CD4-positive, CD25-positive, alpha-beta regulatory T cell (primary cell): ENCODE data around the gene PLEKHA4. TPM values are rescaled to one million over a fixed set of nuclear protein-coding genes. Genes with fewer than 3 reads are reported as not detected.

Experiments
- ATAC-seq, 2 donors: fragments of 150-1000 bp; cut with Tn5 transposase; one replicate each; pipeline ENCODE4 v1.10.0; 2021; ENCODE audit warnings: low read depth in 2 of 2, moderate number of reproducible peaks in 2 of 2, moderate library complexity in 1 of 2
- DNase-seq, 3 donors: peaks; one replicate each; pipeline versions ENCODE4 v3.0.0 to v3.0.0-alpha.2; 2012 to 2022; ENCODE audit warnings: mixed read lengths in 1 of 3
- H3K27ac ChIP-seq: one replicate; pipeline ENCODE4 v1.7.0; 2013; ENCODE audit warnings: mild to moderate bottlenecking, low read length; ENCODE audit not compliant: insufficient read depth, poor library complexity, severe bottlenecking
- H3K27me3 ChIP-seq: one replicate; pipeline ENCODE4 v1.7.0; 2013; ENCODE audit warnings: low read length; ENCODE audit not compliant: control insufficient read depth, insufficient read depth
- H3K36me3 ChIP-seq: one replicate; pipeline ENCODE4 v1.7.0; 2013; ENCODE audit warnings: mild to moderate bottlenecking, low read length, moderate library complexity; ENCODE audit not compliant: control insufficient read depth, insufficient read depth
- H3K4me1 ChIP-seq: 2 replicates; pipeline ENCODE4 v1.7.0; 2013; ENCODE audit warnings: mild to moderate bottlenecking, low read length; ENCODE audit not compliant: insufficient read depth, control insufficient read depth, poor library complexity, severe bottlenecking
- H3K4me3 ChIP-seq: one replicate; pipeline ENCODE4 v1.7.0; 2013; ENCODE audit warnings: low read depth, mild to moderate bottlenecking, low read length, moderate library complexity
- H3K9me3 ChIP-seq, 2 experiments: 1 replicate in 1 of 2; 2 replicates in 1 of 2; pipeline ENCODE4 v1.7.0; 2013; ENCODE audit warnings: low read length in 2 of 2, mild to moderate bottlenecking in 1 of 2, moderate library complexity in 1 of 2; ENCODE audit not compliant: control insufficient read depth in 2 of 2
- H3K27ac Mint-ChIP-seq, 3 donors: one replicate each; pipeline ENCODE4 v1.8.0; 2020 to 2022; ENCODE audit warnings: mild to moderate bottlenecking in 3 of 3, mixed read lengths in 3 of 3, moderate library complexity in 2 of 3
- H3K27me3 Mint-ChIP-seq: one replicate; pipeline ENCODE4 v1.8.0; 2022; ENCODE audit warnings: mild to moderate bottlenecking, mixed read lengths
- H3K36me3 Mint-ChIP-seq: one replicate; pipeline ENCODE4 v1.8.0; 2020; ENCODE audit warnings: mixed read lengths
- H3K4me1 Mint-ChIP-seq, 4 donors: one replicate each; pipeline ENCODE4 v1.8.0; 2020 to 2022; ENCODE audit warnings: mixed read lengths in 4 of 4, mild to moderate bottlenecking in 1 of 4
- H3K4me3 Mint-ChIP-seq, 4 donors: one replicate each; pipeline ENCODE4 v1.8.0; 2020 to 2022; ENCODE audit warnings: mild to moderate bottlenecking in 4 of 4, mixed read lengths in 4 of 4, moderate library complexity in 3 of 4
- H3K9me3 Mint-ChIP-seq, 7 donors: one replicate each; pipeline ENCODE4 v1.8.0; 2020 to 2022; ENCODE audit warnings: mixed read lengths in 7 of 7, mild to moderate bottlenecking in 3 of 7, moderate library complexity in 2 of 7
- polyA plus RNA-seq, 4 donors: library from polyadenylated mRNA; unstranded; fragments of 300-500 nt; fragmentation: Illumina TruSeq; gene quantifications; one replicate each; pipeline ENCODE4 v1.2.3, GENCODE V29; 2021
- total RNA-seq: library from RNA; stranded (reverse); gene quantifications from one replicate; pipeline ENCODE4 v1.2.3, GENCODE V29; 2022

Gene PLEKHA4
- total and polyA plus RNA-seq, 5 donors from 2014 or later = 0.84 to 4.6 (median 1.8) TPM

GRCh38 chr19:48807590-48808308 is 60.7 kb downstream of the PLEKHA4 start:
- H3K27me3 ChIP-seq = no peaks in the 10 kb centered on the region
- no peaks in the 10 kb centered on the region for H3K9me3 ChIP-seq
- no peak overlapping the region for H3K4me3 ChIP-seq
- Mint-ChIP-seq H3K9me3 (peaks cover 0 to 1% (median 0%) of the 10 kb centered on the region in 7 donors), H3K4me3 (peak overlapping the region in 3 of 4 donors; percentile 15 to 84 (median 70)), H3K27ac (peak overlapping the region in 1 of 3 donors; percentile 2), H3K27me3 (no peaks in the 10 kb centered on the region), H3K36me3 (no peaks in the 10 kb centered on the region), H3K4me1 (peaks cover 0 to 42% (median 24%) of the 10 kb centered on the region in 4 donors)
- ATAC-seq (no peak), DNase-seq (no peak)
- H3K27ac ChIP-seq = no peak overlapping the region
- H3K36me3 ChIP-seq = no peaks in the 10 kb centered on the region
- H3K4me1 ChIP-seq = peaks cover 29% of the 10 kb centered on the region

DNA sequence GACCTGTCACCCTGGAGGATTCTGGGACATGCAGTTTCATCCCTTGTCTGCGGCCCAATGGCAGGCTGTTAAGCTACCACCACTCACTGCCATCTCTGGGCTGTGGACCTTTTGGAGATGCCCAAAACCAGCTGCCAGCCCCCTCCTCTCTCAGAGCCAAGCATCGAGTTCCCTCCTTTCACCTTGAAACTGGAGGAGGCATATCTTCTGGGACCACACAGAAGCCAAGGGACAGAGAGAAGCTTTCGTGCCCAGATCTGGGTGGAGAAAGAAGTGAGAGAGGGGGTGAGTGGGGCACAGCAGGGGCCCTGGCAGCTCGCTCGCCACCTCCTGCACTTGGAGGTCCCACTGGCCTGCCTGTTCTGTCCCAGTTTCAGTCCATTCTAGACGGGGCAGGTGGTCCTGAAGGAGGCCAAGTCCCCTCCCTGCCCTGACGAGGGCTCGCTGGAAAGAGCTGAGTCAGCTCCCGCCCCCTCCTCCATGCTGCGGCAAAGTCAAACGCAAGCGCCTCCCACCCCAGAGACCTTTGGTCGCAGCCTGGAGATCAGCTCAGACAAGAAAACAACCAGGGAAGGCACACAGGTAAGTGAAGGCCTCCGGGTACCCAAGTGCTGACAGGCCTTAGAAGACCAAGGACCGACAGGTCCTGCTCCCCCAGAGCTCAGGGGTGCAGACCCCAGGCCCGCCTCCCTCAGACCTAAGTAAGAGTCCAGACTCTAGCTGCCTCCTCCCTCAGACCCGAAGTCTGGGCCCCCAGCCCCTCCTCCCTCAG is 61.4 kb downstream of the PLEKHA4 start:
- no peaks in the 10 kb centered on the region for H3K9me3 ChIP-seq
- Mint-ChIP-seq H3K4me3 (peak overlapping the region in 3 of 4 donors; percentile 46 to 81 (median 51)), H3K4me1 (peaks cover 0 to 36% (median 20%) of the 10 kb centered on the region in 4 donors), H3K36me3 (no peaks in the 10 kb centered on the region), H3K27me3 (no peaks in the 10 kb centered on the region), H3K9me3 (peaks cover 0 to 1% (median 0%) of the 10 kb centered on the region in 7 donors), H3K27ac (peak overlapping the region in 1 of 3 donors; percentile 56)
- ATAC-seq (no peak), DNase-seq (peak in 2 of 3 donors; percentile 57 to 67)
- no peak overlapping the region for H3K4me3 ChIP-seq
- H3K36me3 ChIP-seq = no peaks in the 10 kb centered on the region
- H3K27ac ChIP-seq = no peak overlapping the region
- H3K27me3 ChIP-seq = no peaks in the 10 kb centered on the region
- peaks cover 21% of the 10 kb centered on the region for H3K4me1 ChIP-seq

DNA sequence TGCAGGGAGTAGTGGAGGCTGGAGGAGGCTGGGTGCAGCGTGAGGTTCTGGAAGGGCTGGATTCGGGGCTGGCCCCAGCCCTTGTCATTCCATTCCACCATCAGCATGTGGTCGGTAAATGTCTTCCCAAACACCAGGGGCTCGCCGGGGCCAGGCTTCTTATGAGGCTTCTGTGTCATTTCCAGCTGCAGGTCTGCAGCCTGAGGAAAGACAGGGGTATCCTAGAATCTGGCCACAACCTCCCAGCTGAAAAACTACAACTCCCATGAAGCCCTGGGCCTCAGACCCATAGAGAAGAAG is 61.9 kb downstream of the PLEKHA4 start:
- ATAC-seq (peak; percentile 48 to 49), DNase-seq (peak in 1 of 3 donors; percentile 38)
- Histone ChIP-seq H3K4me1 (peaks cover 16% of the 10 kb centered on the region), H3K36me3 (no peaks in the 10 kb centered on the region), H3K9me3 (no peaks in the 10 kb centered on the region), H3K27ac (no peak overlapping the region), H3K27me3 (no peaks in the 10 kb centered on the region), H3K4me3 (no peak overlapping the region)
- H3K4me1 Mint-ChIP-seq = peaks cover 0 to 33% (median 20%) of the 10 kb centered on the region in 4 donors
- H3K27ac Mint-ChIP-seq = peak overlapping the region in 1 of 3 donors; percentile 56
- H3K36me3 Mint-ChIP-seq = no peaks in the 10 kb centered on the region
- no peaks in the 10 kb centered on the region for H3K27me3 Mint-ChIP-seq
- peaks cover 0 to 1% (median 0%) of the 10 kb centered on the region in 7 donors for H3K9me3 Mint-ChIP-seq
- peak overlapping the region in 2 of 4 donors; percentile 46 to 81 for H3K4me3 Mint-ChIP-seq

GRCh38 chr19:48805452-48805851 is 63.0 kb downstream of the PLEKHA4 start:
- Histone ChIP-seq H3K27me3 (no peaks in the 10 kb centered on the region), H3K36me3 (no peaks in the 10 kb centered on the region), H3K9me3 (no peaks in the 10 kb centered on the region), H3K27ac (no peak overlapping the region), H3K4me1 (peaks cover 9% of the 10 kb centered on the region), H3K4me3 (no peak overlapping the region)
- H3K36me3 Mint-ChIP-seq = no peaks in the 10 kb centered on the region
- H3K9me3 Mint-ChIP-seq = peaks cover 0 to under 1% (median 0%) of the 10 kb centered on the region in 7 donors
- DNase-seq = no peak
- no peak for ATAC-seq
- no peak overlapping the region for H3K27ac Mint-ChIP-seq
- H3K27me3 Mint-ChIP-seq = no peaks in the 10 kb centered on the region
- peaks cover 0 to 30% (median 20%) of the 10 kb centered on the region in 4 donors for H3K4me1 Mint-ChIP-seq
- no peak overlapping the region for H3K4me3 Mint-ChIP-seq

DNA sequence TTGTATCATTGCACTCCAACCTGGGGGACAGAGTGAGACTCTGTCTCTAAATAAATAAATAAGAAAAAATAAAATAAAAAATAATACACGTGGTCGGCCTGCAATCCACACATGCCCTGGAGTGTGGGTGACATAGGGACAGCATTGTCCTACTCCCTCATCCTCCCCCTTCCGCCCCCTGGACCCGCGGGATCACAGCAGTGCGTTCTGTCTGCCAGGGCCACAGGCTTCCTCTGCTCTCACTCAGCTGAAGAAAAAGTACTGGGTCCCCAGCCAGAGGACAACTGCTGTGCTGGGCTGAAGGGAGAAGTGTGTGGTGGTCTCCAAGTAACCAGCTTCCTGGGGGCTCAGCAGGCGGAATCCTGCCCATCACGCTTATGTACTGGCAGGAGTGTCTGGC is 63.9 kb downstream of the PLEKHA4 start:
- Mint-ChIP-seq H3K9me3 (no peaks in the 10 kb centered on the region), H3K4me3 (no peak overlapping the region), H3K27me3 (no peaks in the 10 kb centered on the region), H3K36me3 (no peaks in the 10 kb centered on the region), H3K27ac (no peak overlapping the region), H3K4me1 (peaks cover 0 to 20% (median 12%) of the 10 kb centered on the region in 4 donors)
- ATAC-seq (no peak), DNase-seq (no peak)
- no peaks in the 10 kb centered on the region for H3K36me3 ChIP-seq
- H3K4me3 ChIP-seq = no peak overlapping the region
- H3K27ac ChIP-seq = no peak overlapping the region
- no peaks in the 10 kb centered on the region for H3K9me3 ChIP-seq
- no peaks in the 10 kb centered on the region for H3K4me1 ChIP-seq
- no peaks in the 10 kb centered on the region for H3K27me3 ChIP-seq

GRCh38 chr19:48802623-48803022 is 65.8 kb downstream of the PLEKHA4 start:
- H3K36me3 ChIP-seq = no peaks in the 10 kb centered on the region
- no peaks in the 10 kb centered on the region for H3K27me3 ChIP-seq
- no peaks in the 10 kb centered on the region for H3K9me3 Mint-ChIP-seq
- H3K27me3 Mint-ChIP-seq = no peaks in the 10 kb centered on the region
- no peak for DNase-seq
- H3K4me3 Mint-ChIP-seq = no peak overlapping the region
- H3K4me1 ChIP-seq = no peaks in the 10 kb centered on the region
- H3K36me3 Mint-ChIP-seq = no peaks in the 10 kb centered on the region
- no peak overlapping the region for H3K27ac Mint-ChIP-seq
- H3K4me1 Mint-ChIP-seq = peaks cover 0 to 8% (median 4%) of the 10 kb centered on the region in 4 donors
- no peak overlapping the region for H3K27ac ChIP-seq
- no peak overlapping the region for H3K4me3 ChIP-seq
- no peaks in the 10 kb centered on the region for H3K9me3 ChIP-seq
- no peak for ATAC-seq

- H3K9me3 Mint-ChIP-seq = no peaks in the 10 kb centered on the region
- no peak overlapping the region for H3K4me3 Mint-ChIP-seq
- peak overlapping the region in 1 of 3 donors; percentile 53 for H3K27ac Mint-ChIP-seq
- DNase-seq (no peak), ATAC-seq (no peak)
- H3K27me3 Mint-ChIP-seq = no peaks in the 10 kb centered on the region
- Histone ChIP-seq H3K36me3 (no peaks in the 10 kb centered on the region), H3K4me3 (no peak overlapping the region), H3K27me3 (no peaks in the 10 kb centered on the region), H3K4me1 (peaks cover 6% of the 10 kb centered on the region), H3K27ac (no peak overlapping the region), H3K9me3 (no peaks in the 10 kb centered on the region)
- no peaks in the 10 kb centered on the region for H3K36me3 Mint-ChIP-seq
- H3K4me1 Mint-ChIP-seq = peaks cover 3 to 10% (median 8%) of the 10 kb centered on the region in 4 donors
These were observed 68.8 kb downstream of the PLEKHA4 start for GRCh38 chr19:48799358-48800300.
